Right lobe of liver (tissue), 6 donors: Measurements from ENCODE around the gene RRM1. TPM values are rescaled to one million over a fixed set of nuclear protein-coding genes. Genes with fewer than 3 reads are reported as not detected.

Experiments
- ATAC-seq, 4 donors: fragments of 200-7000 bp; cut with Tn5 transposase; one replicate each; pipeline ENCODE4 v1.9.1; 2020; ENCODE audit warnings: mild to moderate bottlenecking in 4 of 4, moderate library complexity in 4 of 4
- DNase-seq, 3 donors: peaks; one replicate each; pipeline ENCODE4 v3.0.0-alpha.2; 2020
- H3K27ac ChIP-seq, 3 donors: fragments of 200-600 bp; one replicate each; pipeline ENCODE4 v1.8.0; 2022
- H3K27me3 ChIP-seq, 2 donors: fragments of 200-600 bp; one replicate each; pipeline ENCODE4 v1.8.0; 2022
- H3K36me3 ChIP-seq, 4 donors: fragments of 200-600 bp; sonication (generic) in 1 of 4; one replicate each; pipeline versions ENCODE4 v1.5.1 to v1.8.0; 2017 to 2022; ENCODE audit warnings: control low read depth in 1 of 4
- H3K4me1 ChIP-seq, 4 donors: fragments of 200-600 bp; sonication (generic) in 1 of 4; one replicate each; pipeline versions ENCODE4 v1.5.1 to v1.8.0; 2017 to 2022; ENCODE audit warnings: control low read depth in 1 of 4
- H3K4me3 ChIP-seq, 3 donors: fragments of 200-600 bp; one replicate each; pipeline ENCODE4 v1.8.0; 2022
- H3K9me3 ChIP-seq, 4 donors: fragments of 200-600 bp; sonication (generic) in 1 of 4; one replicate each; pipeline versions ENCODE4 v1.5.1 to v1.8.0; 2017 to 2022; ENCODE audit warnings: control low read depth in 1 of 4
- POLR2A ChIP-seq: fragments of 450-650 bp; IDR thresholded peaks from one replicate; pipeline ENCODE4 v1.6.1; 2017; ENCODE audit warnings: antibody characterized with exemption, mild to moderate bottlenecking
- WGBS: methylation state at CpG from one replicate; pipeline ENCODE4 v1.1.6; 2018; ENCODE audit warnings: low coverage, low lambda C conversion rate; ENCODE audit not compliant: insufficient coverage; ENCODE audit errors: missing lambda C conversion rate; 5-methylcytosine and 5-hydroxymethylcytosine counted together
- intact Hi-C, 2 donors: fragments of 100-400 bp; cut with DNase I; formaldehyde crosslinking; loops; one replicate each; pipeline versions ENCODE4 v1.11.2 to v1.14.1; 2022
- total RNA-seq, 6 experiments: library from RNA; depleted of rRNA in 2 of 6; stranded (reverse); fragments of >200 nt in 2 of 6; fragmentation: NEBNext Ultra II Directional in 3 of 6; extraction: Animal tissue kit (Norgen Biotek cat#: 25700) in 3 of 6; gene quantifications; one replicate each; pipeline versions ENCODE4 v1.1.0 to v1.2.4, GENCODE V29; 2016 to 2023
- TF ChIP-seq, protein P1 (sequence below), 4 donors: fragments of 200-600 bp in 3 of 4; fragments of 450-650 bp in 1 of 4; IDR thresholded peaks; one replicate each; pipeline versions ENCODE4 v1.5.1 to v1.8.0; 2016 to 2022; ENCODE audit warnings: antibody characterized with exemption in 4 of 4, mild to moderate bottlenecking in 2 of 4
- donor health status: DM: no; HTN: yes; CAD: no.
- donor health status: DM: no; HTN: no; CAD: no.
- donor health status: DM: no; HTN: no; CAD: no.
- donor health status: DM: no; HTN: yes; CAD: no.
- donor health status: DM: no; HTN: yes; CAD: no.

RRM1 gene
- total RNA-seq, 6 experiments from 2014 or later, result 14.0 to 24.3 (median 16.7) TPM

DNA sequence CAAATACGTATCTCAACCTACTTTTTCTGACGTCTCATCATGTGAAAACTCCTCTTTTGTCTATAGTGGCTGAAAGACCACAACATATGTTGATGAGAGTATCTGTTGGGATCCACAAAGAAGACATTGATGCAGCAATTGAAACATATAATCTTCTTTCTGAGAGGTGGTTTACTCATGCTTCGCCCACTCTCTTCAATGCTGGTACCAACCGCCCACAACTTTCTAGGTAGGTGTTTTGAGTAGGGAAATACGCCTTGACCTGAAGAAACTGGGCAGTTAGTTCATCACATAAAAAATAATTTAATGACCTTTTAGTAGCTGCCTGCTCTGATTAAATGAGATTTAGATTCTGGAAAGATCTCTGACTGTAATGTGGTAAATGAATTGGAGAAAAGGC, 17.2 kb downstream of the RRM1 start:
- no peak for DNase-seq
- Histone ChIP-seq H3K9me3 (no peaks in the 10 kb centered on the region), H3K4me1 (no peaks in the 10 kb centered on the region), H3K36me3 (peaks cover 0 to 42% (median 6%) of the 10 kb centered on the region in 4 donors), H3K27ac (no peak overlapping the region), H3K4me3 (no peak overlapping the region), H3K27me3 (no peaks in the 10 kb centered on the region)
- no peak for TF ChIP-seq POLR2A
- WGBS, result 75% methylated on average over 5 of the region's 5 CpGs
- no peak for ATAC-seq
- intact Hi-C loops, result no loop called here

DNA sequence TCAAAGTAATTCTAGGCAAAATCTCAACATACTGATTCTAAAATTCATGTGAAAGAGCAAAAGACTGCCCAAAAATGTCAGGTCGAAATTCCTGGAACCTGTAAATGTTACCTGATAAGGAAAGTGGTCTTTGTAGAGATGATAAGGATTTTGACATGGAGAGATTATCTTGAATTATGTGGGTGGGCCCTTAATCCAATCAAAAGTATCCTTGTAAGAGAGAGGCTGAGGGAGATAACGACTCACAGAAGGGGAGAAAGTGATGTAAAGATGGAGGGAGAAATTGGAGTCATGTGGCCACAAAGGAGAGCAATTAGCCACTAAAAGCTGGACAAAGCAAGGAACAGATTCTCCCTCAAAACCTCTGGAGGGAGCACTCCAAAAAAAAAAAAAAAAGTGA, 20.5 kb downstream of the RRM1 start:
- DNase-seq, result no peak
- Histone ChIP-seq H3K27me3 (no peaks in the 10 kb centered on the region), H3K27ac (no peak overlapping the region), H3K36me3 (peaks cover 0 to 34% (median 5%) of the 10 kb centered on the region in 4 donors), H3K9me3 (no peaks in the 10 kb centered on the region), H3K4me3 (no peak overlapping the region), H3K4me1 (no peaks in the 10 kb centered on the region)
- WGBS, result 92% methylated on average over 2 of the region's 2 CpGs
- no peak for ATAC-seq
- no peak for TF ChIP-seq POLR2A
- TF ChIP-seq, protein P1, sequence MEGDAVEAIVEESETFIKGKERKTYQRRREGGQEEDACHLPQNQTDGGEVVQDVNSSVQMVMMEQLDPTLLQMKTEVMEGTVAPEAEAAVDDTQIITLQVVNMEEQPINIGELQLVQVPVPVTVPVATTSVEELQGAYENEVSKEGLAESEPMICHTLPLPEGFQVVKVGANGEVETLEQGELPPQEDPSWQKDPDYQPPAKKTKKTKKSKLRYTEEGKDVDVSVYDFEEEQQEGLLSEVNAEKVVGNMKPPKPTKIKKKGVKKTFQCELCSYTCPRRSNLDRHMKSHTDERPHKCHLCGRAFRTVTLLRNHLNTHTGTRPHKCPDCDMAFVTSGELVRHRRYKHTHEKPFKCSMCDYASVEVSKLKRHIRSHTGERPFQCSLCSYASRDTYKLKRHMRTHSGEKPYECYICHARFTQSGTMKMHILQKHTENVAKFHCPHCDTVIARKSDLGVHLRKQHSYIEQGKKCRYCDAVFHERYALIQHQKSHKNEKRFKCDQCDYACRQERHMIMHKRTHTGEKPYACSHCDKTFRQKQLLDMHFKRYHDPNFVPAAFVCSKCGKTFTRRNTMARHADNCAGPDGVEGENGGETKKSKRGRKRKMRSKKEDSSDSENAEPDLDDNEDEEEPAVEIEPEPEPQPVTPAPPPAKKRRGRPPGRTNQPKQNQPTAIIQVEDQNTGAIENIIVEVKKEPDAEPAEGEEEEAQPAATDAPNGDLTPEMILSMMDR (IDR thresholded peaks at IDR 0.05), result no peak
- intact Hi-C loops, result no loop called here

DNA sequence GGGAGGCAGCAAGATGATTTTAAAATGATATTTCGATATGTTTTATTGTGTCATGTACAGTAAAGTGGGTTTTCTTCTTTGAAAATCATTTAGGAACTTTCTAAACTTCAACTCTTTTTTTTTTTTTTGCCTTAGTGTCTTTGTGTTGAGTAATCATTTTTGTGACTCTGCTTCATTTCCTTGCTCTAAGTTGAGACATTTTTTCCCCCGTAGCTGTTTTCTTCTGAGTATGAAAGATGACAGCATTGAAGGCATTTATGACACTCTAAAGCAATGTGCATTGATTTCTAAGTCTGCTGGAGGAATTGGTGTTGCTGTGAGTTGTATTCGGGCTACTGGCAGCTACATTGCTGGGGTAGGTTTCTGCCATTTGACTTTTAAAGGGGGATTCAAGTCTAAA, 23.5 kb downstream of the RRM1 start:
- intact Hi-C loops, result no loop called here
- H3K4me3 ChIP-seq, result no peak overlapping the region

DNA sequence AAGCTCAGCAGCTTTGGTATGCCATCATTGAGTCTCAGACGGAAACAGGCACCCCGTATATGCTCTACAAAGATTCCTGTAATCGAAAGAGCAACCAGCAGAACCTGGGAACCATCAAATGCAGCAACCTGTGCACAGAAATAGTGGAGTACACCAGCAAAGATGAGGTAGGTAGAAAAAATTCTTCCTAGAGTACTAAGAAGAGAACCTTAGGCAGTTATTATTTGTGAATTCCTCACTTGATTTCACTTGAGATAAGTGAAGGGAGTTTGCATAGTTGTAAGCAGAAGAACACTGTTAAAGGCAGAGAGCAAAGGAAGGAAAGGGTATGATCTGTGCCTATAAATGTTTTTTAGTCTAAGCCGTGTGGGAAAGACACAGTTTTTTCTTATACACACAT, 28.6 kb downstream of the RRM1 start:
- no peaks in the 10 kb centered on the region for H3K4me1 ChIP-seq
- intact Hi-C loops, result no loop called here
- DNase-seq, result no peak
- no peak for TF ChIP-seq POLR2A
- TF ChIP-seq, protein P1 (IDR thresholded peaks at IDR 0.05), result no peak
- no peak for ATAC-seq
- peaks cover 0 to 57% (median 5%) of the 10 kb centered on the region in 4 donors for H3K36me3 ChIP-seq
- H3K4me3 ChIP-seq, result no peak overlapping the region
- WGBS, result 95% methylated on average over 4 of the region's 4 CpGs
- no peak overlapping the region for H3K27ac ChIP-seq
- H3K9me3 ChIP-seq, result no peaks in the 10 kb centered on the region
- H3K27me3 ChIP-seq, result no peaks in the 10 kb centered on the region

More for the DNA sequence above, 23.5 kb downstream of the RRM1 start:
- Histone ChIP-seq H3K27ac (no peak overlapping the region), H3K27me3 (no peaks in the 10 kb centered on the region), H3K4me1 (no peaks in the 10 kb centered on the region), H3K36me3 (peaks cover 0 to 27% (median 2%) of the 10 kb centered on the region in 4 donors), H3K9me3 (no peaks in the 10 kb centered on the region)
- no peak for DNase-seq
- 72% methylated on average over 3 of the region's 3 CpGs for WGBS
- ATAC-seq, result no peak
- TF ChIP-seq, protein P1 (IDR thresholded peaks at IDR 0.05), result no peak
- no peak for TF ChIP-seq POLR2A

DNA sequence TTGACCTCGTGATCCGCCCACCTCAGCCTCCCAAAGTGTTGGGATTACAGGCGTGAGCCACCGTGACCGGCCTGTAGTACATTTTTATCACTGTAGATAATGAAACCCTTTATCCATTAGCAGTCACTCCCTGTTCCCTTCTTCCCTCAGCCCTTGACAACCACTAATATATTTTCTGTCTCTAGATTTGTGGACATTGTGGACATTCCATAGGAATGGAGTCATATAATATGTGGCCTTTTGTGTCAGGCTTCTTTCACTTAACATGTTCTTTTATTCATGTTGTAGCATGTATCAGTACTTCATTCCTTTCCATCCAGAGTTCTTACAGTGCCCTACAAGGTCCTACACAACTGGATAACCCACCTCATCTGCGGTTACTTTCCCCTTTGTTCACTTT, 30.5 kb downstream of the RRM1 start:
- H3K27me3 ChIP-seq, result no peaks in the 10 kb centered on the region
- TF ChIP-seq, protein P1 (IDR thresholded peaks at IDR 0.05), result no peak
- TF ChIP-seq POLR2A, result no peak
- 94% methylated on average over 4 of the region's 6 CpGs for WGBS
- no peak overlapping the region for H3K27ac ChIP-seq
- DNase-seq (no peak), ATAC-seq (no peak)
- no peaks in the 10 kb centered on the region for H3K4me1 ChIP-seq
- H3K4me3 ChIP-seq, result no peak overlapping the region
- intact Hi-C loops, result no loop called here
- H3K9me3 ChIP-seq, result no peaks in the 10 kb centered on the region
- H3K36me3 ChIP-seq, result peaks cover 0 to 57% (median 5%) of the 10 kb centered on the region in 4 donors
